C4-2B (cell line): Measurements from ENCODE around the gene COX11.
A peak's percentile ranks its signal among the peaks of the same experiment; 100 is the strongest.

ENCODE experiments used
- CTCF ChIP-seq: fragments of 450-650 bp; conservative IDR thresholded peaks from 2 replicates; pipeline ENCODE4 v1.5.1; 2017; ENCODE audit warnings: mild to moderate bottlenecking
- ZFX ChIP-seq: fragments of 450-650 bp; IDR thresholded peaks from 2 replicates; pipeline ENCODE4 v1.6.1; 2017

- peak; percentile 79 for TF ChIP-seq CTCF
- no peak for TF ChIP-seq ZFX
Observed at GRCh38 chr17:55005520-55005919, 37.1 kb upstream of the COX11 start.
